HG03159 (cell line): ENCODE results near the gene DCTN1.
"Not testable (repeated sequence)": the region's sequence is repeated elsewhere in the genome, so short reads cannot be mapped to it uniquely, and the experiment has no call there.

Experiments
- ATAC-seq: cut with Tn5 transposase; IDR thresholded peaks from one replicate; pipeline ENCODE4 v1.9.1; 2021; ENCODE audit warnings: mild to moderate bottlenecking, moderate library complexity; ENCODE audit not compliant: unreplicated experiment

DCTN1 gene

DNA sequence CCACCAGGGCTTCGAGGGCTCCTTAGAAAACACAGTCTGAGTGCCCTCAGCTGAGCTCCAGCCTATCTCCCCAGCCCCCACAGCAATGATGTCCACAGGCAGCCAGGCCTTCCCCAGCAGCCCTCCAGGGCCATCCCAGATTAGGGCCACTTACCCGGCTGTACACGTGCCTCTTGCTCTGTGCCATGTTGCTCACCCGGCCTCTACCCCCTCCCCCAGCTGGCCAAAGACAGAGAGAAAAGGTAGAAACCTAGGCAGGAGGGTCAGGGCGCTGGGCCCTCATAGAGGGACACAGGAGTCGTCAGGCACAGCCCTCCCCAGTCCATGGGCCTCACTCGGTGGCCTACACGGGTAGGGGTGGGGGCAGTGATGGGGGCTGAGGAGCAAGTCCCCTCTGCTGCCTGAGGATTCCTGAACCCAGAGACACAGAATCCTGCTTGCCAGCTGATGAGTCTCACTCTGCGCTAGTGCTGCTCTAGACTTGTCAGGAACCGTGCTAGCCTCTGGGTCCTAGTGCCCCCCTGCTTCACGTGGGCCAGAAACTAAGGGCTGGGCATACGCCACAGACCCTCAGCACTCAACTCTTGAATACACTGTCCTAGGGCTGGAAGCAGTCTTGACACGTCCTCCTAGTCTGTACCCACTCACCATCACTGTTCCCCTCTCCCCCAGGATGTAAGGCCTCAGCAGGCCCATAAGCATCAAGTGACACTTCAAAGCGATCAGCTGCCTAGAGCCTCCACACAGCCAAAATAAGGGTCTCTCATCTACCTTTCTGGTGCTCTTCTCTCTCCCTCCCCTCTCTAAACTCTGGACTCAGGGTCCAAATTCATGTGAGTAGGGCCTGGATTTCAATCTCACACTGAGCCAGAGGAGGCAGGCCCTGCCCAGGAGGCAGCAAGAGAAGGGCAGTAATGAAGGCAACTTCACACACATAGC, at the start of gene DCTN1:
Gene DCTN1 (minus strand): TSS at position 461 of the 939 bp plus-strand sequence. CDS start 274 bp downstream, at position 187.
- no peak for ATAC-seq

DNA sequence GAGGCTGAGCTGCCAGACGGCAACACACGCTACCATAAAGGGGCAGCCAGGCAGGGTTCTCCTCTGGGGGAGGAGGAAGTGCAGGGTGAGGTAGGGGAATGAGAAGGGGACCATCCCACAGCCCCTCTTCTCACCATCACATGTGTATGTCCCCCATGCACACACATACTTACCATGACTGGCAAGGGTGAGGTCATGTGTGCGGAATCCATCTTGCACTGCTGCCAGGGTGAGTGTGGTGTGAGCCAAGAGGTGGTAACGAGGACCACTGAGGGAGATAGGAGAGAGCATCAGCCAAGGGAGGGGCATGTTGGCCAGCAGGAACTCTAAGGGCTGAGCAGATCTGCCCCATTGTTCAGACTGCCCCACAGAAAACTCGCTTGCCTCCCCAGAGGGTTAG, 48.6 kb upstream of the DCTN1 start:
- no peak for ATAC-seq

DNA sequence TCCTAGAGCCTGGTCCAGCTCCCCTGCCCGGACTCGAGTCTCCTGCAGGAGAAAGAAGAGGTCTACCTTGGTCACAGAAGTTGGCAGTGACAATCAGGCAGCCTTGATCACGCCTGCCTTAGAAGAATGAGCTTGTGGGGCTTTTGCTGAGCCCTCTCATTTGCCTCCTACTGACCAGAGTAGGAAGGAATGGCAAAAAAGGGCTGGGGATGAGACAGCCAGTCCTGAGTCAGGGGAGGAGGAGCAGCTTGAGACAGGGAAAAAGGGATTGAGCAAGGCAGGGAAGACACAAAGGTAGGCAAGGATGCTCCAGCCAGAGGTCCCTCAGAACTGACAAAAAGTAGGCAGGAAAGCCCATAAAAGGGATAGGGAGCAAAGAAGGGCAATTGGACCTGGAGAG, 47.4 kb upstream of the DCTN1 start:
- no peak for ATAC-seq

DNA sequence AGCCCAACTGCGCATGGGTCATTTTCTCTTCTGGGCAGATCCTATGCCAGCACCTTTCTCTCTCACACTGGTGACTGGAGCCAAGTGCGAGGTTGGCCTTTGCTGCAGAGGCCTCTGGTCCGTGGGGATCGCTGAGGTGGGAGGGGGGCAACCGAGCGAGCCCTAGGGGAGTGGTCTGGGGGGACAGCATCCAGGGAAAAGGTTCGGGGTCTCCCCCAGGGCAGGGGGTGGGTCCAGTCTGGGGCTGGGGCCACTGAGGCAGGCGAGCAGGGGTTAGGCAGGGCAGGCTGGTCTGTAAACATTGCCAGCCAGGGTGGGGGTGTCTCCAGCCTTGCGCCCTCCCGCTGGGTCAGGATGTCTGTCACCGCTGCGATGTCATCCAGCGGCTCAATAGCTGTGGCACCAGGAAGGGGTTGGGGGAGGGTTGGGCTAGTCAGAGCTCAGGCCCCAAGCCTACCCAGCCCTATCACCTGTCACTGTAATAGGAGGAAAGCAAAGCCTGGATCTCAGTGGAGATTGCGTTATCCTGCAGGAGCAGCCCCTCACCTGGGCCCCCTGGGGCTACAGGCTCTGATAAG, 46.2 kb upstream of the DCTN1 start:
- no peak for ATAC-seq

DNA sequence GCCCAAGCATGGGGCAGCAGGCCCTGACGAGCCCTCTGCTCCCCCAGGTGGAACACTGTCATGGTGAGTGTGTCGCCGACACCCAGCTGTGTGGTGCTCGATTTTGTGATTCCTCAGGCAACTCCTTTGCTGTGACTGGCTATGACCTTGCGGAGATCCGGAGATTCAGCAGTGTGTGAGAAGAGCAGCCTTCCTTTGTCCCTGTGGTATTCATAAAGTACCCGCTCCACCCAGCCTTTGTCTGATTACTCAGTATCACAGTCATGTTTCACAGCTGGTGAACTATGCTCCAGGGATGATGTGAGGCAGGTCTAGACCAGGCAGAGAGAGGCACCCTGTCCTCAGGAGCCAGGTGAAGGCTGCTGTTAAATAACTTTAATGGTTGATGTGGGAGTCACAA, 45.4 kb upstream of the DCTN1 start:
- no peak for ATAC-seq

DNA sequence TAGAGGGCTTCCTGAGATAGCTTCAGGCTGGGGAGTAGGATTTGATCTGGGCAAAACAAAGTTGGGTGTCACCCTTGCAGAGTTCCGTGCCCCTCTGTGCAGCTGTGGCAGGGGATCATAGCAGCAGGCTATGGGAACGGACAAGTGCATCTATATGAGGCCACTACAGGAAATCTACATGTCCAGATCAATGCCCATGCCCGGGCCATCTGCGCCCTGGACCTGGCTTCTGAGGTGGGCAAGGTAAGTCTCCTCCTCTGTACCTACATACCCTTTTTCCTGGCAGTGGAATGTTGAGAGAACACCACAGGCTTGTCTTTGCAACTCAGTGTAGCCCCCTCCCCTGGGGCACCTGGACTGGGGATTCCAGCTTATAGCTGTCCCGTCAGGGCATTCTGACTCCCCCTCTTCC, 44.9 kb upstream of the DCTN1 start:
- no peak for ATAC-seq

DNA sequence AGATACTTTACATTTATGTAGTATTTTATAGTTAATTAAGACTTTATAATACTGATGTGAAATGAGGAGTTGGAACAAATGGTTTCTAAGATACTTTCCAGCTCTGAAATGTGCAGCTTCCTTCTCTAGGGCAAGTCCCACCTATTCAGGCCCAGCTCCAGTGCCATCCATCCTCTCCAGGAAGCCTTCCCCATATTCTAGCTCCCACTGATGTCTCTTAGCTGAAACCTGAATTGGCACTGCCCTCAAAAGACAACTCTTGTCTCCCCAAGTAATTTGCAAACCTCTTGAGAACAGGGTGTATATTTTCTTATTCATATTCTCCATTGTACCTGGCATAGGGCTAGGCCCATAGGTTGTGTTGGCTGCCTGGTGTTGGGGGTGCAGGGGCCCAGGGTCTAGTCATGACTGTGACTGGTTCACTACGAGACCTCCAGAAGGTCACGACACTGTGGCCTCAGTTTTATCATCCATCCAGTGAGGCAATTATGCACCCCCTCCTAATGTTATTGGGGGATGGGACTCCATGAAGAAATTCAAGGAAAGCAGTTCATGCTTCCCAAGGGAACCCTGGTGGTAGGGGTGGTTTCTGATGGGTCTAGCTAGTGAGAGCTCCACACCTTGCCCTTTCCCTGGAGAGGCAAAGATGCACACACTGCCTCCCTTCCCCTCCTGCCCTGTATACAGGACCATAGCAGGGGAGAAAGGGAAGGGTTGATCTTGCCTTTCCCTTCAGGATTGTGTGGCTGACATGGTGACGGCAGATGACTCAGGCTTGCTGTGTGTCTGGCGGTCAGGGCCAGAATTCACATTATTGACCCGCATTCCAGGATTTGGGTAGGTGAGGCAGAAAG, 44.3 kb upstream of the DCTN1 start:
- ATAC-seq = no peak

DNA sequence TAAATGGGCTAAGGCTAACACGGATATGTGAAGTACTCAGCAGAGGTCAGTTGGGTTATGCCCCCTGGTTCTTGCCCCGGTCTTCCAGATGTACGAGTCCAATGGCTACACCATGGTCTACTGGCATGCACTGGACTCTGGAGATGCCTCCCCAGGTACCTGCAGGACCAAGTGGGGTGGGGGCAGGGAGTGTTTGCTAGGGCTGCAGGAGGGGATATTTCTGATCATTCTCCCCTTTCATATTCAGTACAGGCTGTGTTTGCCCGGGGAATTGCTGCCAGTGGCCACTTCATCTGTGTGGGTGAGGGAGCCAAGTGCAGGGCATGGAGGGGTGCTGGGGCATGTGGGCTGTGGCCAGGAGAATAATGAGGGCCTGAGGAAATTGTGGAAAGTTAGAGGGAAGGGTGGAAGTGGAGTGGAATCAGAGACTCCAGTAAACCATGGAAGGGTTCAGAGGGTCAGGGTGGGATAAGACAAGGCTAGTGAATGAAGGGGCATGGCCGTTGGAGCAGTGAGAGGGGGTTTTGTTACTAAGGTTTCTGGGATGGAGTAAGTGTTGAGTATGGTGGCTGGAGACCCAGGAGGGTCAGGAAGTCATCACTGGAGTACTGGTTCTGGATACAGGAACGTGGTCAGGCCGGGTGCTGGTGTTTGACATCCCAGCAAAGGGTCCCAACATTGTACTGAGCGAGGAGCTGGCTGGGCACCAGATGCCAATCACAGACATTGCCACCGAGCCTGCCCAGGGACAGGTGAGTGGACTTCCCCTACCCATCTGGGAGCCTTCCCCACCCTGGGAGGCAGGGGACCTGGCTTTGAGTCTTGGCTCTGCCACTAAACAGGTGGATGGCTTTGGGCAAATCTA, 43.4 kb upstream of the DCTN1 start:
- ATAC-seq = no peak

DNA sequence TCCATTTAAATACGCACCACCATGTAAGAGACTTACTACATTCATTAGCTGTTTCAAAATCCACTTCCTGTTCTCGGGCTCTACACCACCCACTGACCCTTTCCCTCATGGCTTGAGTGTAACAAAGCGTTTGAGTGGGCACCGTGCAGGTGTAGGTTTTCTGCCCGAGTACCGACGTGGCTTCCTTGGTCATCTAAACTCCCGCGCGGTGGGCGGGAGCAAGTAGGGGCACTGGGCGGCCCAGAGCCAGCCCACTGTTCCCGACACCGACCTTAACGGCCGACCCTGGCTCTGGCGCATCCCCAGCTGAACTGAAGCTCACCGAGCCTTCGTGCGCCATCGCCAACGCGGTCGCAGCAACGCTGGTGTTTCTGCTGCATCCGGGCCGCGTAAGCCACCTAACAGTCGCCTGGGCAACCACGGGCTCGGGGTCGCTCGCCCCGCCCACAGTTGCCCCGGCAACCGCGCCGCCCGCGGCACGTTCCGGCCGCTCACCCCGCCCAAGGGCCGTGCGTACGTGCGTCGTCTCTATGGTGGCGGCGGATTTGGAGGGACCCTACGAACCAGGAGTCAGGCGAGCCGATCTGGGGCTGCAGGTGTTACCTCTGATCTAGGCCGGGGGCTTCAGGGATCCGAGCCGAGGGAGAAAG, 41.2 kb upstream of the DCTN1 start, which contains the start of the genes C2orf81 and WDR54:
Gene C2orf81 (minus strand): TSS at position 399 of the 650 bp plus-strand sequence. CDS start 59 bp downstream, at position 340.
Gene WDR54 (plus strand): TSS at position 510 of the 650 bp plus-strand sequence. CDS start 424 bp downstream, outside the sequence.
- peak; percentile 87 for ATAC-seq

DNA sequence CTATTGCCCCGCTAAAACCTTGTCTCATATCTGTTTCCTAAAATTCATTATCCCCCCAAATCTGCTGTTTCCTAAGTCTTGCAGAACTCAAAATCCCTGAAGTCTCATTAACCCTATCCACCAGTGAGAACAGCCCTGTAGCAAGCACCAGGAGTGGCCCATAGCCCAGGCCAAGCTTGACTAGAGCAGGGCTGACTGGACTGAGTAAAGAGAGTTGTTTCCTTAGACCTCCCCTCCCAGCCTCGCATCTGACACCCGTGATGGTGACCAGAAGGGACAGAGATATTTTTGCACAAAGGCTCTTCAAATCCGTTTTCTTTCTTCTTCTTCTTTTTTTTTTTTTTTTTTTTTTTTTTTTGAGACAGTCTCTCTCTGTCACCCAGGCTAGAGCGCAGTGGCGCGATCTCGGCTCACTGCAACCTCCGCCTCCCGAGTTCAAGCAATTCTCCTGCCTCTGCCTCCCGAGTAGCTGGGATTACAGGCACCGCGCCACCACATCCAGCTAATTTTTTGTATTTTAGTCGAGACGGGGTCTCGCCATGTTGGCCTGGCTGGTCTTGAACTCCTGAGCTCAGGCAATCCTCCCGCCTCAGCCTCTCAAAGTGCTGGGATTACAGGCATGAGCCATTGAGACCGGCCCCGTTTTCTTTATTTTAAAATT, 40.5 kb upstream of the DCTN1 start:
- not testable (repeated sequence) for ATAC-seq

DNA sequence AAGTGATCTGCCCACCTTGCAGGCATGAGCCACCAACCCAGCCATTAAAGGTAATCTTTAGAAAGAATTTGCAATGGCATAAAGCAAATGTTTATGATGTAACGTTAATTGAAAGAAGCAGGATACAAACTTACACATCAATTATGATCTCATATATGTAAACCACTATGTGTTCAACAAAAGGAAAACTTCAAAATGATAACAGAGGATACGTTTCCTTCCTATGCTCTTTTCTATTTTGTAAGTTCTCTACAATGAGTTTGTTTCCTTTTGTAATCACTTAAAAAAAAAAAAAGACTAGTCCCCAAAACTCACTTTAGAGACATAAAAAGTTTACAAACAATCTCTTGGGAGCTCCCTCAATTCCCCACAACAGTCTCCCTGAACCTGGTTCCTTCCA, 39.9 kb upstream of the DCTN1 start:
- ATAC-seq = no peak

DNA sequence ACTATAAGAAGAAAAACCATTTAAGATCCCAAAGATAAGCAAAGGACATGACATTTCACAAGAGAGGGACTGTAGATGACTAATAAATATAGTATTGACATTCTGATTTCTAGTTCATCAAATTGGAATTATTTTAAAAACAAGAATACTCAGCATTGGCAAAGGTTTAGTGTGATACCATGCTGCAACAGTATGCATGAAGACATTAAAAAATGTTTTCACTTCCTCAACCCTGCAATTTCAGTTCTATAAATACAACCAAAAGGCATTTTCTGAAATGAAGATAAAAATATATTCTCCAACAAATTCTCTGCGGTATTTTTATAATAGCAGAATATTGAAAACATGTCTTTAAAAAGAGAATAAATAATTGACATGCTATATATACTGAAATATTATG, 39.2 kb upstream of the DCTN1 start:
- no peak for ATAC-seq

DNA sequence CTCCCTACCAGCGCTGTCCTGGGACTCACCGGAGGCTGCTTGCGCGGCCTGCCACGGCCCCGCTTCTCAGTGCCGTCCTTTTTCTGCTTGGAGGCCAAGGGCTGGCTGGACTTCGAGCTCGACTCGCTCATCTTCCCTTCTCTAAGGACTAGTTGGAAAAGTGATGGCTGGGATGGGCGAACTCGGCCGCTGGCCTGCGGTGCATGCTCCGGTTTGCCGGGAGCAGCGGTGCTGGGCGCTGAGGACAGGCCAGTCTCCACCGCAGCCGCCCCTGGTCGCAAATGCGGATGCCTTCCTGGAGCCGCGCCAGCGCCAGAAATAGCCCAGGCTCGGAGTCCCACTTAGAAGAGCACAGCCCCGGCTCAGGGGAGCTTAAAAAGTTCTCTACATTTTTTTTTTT, 38.2 kb upstream of the DCTN1 start:
- ATAC-seq = no peak

DNA sequence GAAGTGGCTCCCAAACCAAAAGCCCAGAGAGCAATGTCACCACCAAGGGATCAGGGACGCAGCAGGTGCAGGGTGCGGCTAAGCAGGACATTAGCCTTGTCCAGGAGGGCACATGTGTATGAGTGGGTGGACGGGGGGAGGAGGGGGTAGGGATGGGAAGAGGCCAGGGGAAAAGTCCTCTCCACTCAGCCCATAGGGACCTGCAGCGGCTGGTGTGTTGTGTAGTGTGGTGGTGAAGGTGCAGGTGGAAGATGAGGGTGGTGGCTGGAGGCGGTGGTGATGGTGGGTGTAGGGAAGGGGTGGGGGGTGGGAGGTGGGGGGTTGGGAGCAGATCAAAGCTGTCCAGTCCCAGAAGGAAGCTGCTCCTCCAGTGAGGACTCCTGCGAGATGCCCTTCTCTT, 37.7 kb upstream of the DCTN1 start:
- no peak for ATAC-seq

DNA sequence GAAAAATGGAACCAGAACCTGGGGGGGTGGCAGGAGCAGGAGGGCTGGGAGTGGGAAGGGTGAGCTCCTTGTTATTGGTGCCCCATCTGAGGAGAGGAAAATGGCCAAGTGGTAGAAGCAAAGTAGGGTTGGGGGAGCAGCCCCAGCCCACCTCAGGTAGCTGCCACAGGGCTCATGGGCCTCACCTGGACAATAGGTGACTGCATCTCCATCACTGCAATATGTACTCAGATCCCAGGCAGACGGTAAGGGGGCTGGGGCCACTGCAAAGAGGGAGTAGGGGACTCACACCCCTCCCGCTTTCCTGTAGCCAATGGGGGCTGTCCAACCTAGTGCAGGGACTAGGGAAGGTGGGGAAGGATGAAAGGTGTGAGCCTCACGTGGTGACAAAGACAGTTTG, 37.1 kb upstream of the DCTN1 start:
- no peak for ATAC-seq

DNA sequence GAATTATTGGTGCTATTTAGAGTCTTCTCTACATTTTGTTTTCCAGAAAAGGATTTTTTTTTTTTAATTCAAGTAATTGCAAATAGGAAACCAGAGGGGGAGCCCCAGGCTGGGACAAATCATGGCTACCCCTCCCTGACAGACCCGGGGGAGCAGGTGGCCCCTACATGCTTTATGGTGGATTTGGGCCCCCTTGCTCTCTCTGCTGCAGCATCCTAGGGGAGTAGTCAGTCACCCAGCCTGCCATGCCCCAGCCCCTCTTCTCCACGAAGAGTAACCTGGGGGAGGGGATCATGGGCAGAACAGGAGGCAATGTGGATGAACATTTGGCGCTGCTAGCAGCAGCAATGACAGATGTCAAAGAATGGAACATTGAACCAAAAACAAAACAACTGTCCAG, 36.7 kb upstream of the DCTN1 start:
- no peak for ATAC-seq

DNA sequence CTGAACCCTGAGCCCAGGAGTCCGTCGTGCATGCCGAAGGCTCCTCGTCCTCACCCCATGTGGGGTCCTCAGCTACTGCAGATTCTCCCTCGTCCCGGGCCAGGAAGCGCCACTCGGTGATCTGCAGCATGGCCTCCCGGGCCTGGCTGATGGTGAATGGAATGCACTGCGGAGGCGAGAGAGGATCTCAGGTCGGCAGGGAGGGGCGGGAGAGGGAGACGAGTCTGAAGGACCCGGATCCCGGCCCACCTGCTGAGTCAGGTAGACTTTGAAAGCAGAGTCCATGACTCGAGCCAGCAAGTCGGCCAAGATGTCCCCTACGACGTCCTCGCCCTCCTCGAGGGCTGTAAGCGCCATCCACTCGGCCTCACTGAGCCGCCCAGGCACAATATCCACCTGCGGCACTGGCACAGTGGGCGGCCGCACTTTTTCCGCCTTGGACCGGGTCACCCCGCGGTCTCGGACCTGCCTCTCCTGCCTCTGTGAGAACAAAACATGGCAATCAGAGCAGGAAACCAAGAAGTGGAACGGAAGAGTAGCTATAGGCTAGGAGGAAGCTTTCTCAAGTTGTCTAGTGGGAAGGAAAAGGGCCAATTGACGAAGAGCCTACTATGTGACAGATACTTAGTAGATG, 35.8 kb upstream of the DCTN1 start:
- ATAC-seq = no peak

DNA sequence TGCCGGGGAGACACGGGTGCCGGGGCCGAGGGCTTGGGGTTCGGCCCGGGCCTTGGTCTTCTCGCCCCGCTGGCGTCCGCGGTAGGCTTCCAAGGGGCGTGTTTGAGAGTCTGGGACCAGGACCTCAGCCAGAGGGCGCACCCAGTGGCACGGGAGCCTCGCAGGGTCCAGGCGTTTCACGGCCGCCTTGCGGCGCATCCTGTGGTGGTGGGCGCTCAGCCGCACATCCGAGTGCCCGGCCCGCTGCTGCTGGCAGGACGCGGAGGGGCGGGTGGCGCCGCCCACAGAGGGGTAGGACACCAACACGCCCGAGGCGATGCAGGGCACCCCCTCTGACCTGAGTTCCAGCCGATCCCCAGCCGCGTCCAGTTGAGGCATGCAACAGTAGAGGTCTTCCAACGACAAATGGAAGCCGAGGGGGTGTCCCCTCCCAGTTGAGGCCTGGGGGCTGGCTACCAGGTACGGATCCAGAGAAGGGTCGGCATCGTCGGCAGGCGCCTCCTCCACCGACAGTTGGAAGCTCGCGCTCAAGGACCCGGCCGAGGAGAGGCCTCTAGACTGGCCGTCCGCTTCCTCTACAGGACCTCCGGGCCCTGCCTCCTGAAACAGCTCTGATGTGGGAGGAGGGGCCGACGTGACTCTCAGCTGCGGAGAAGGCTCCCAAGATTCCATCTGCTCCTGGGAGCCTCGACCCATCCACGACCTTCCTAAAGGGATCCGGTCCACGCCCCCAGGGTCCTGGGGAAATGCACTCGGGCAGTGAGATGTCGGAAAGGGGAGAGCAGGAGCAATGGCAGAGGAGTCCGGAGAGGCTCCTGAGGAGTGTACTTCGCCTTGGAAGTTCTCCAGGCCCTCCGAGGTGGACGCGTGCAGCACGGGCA, 35.0 kb upstream of the DCTN1 start:
- no peak for ATAC-seq
